ENCODE measurements around the gene UBASH3B. TPM values are rescaled to one million over a fixed set of nuclear protein-coding genes. Genes with fewer than 3 reads are reported as not detected.

UBASH3B gene
- total RNA-seq, 1 donor from 2014 or later = 64.6 TPM

- no peak for TF ChIP-seq CTCF (conservative IDR thresholded peaks at IDR 0.05; ENCODE audit: low read depth, low read length)
- no peak overlapping the region for H3K4me3 ChIP-seq (ENCODE audit: low read depth, low read length)
These were observed 147.8 kb downstream of the UBASH3B start for GRCh38 chr11:122803306-122803705.

GRCh38 chr11:122803716-122804115 lies 148.2 kb downstream of the UBASH3B start:
- no peak overlapping the region for H3K4me3 ChIP-seq (ENCODE audit: low read depth, low read length)

More at GRCh38 chr11:122803306-122803705, 147.8 kb downstream of the UBASH3B start:
- no peak for DNase-seq (ENCODE audit: low read depth)

GRCh38 chr11:122804161-122804560 lies 148.6 kb downstream of the UBASH3B start:
- TF ChIP-seq CTCF (conservative IDR thresholded peaks at IDR 0.05; ENCODE audit: low read depth, low read length) = no peak
- no peak overlapping the region for H3K4me3 ChIP-seq (ENCODE audit: low read depth, low read length)
- DNase-seq (ENCODE audit: low read depth) = peak; percentile 23

More at GRCh38 chr11:122803716-122804115, 148.2 kb downstream of the UBASH3B start:
- TF ChIP-seq CTCF (conservative IDR thresholded peaks at IDR 0.05; ENCODE audit: low read depth, low read length) = no peak
- DNase-seq (ENCODE audit: low read depth) = no peak

GRCh38 chr11:122804796-122805195 lies 149.3 kb downstream of the UBASH3B start:
- H3K4me3 ChIP-seq (ENCODE audit: low read depth, low read length) = no peak overlapping the region
- DNase-seq (ENCODE audit: low read depth) = no peak
- TF ChIP-seq CTCF (conservative IDR thresholded peaks at IDR 0.05; ENCODE audit: low read depth, low read length) = no peak

- TF ChIP-seq CTCF (conservative IDR thresholded peaks at IDR 0.05; ENCODE audit: low read depth, low read length) = no peak
- no peak for DNase-seq (ENCODE audit: low read depth)
- H3K4me3 ChIP-seq (ENCODE audit: low read depth, low read length) = no peak overlapping the region
These were observed 152.4 kb downstream of the UBASH3B start for GRCh38 chr11:122807731-122808477.

GRCh38 chr11:122808478-122808869 lies 153.0 kb downstream of the UBASH3B start:
- DNase-seq (ENCODE audit: low read depth) = no peak
- no peak for TF ChIP-seq CTCF (conservative IDR thresholded peaks at IDR 0.05; ENCODE audit: low read depth, low read length)
- no peak overlapping the region for H3K4me3 ChIP-seq (ENCODE audit: low read depth, low read length)

- TF ChIP-seq CTCF (conservative IDR thresholded peaks at IDR 0.05; ENCODE audit: low read depth, low read length) = no peak
- DNase-seq (ENCODE audit: low read depth) = no peak
- H3K4me3 ChIP-seq (ENCODE audit: low read depth, low read length) = no peak overlapping the region
These were observed 154.3 kb downstream of the UBASH3B start for GRCh38 chr11:122809866-122810265.

All from epithelial cell of proximal tubule (primary cell).